Thymus (tissue), 11 donors: ENCODE results near the gene CD40. TPM values are rescaled to one million over a fixed set of nuclear protein-coding genes. Genes with fewer than 3 reads are reported as not detected.

Experiments
- DNase-seq, 9 donors: peaks; one replicate each; pipeline ENCODE4 v3.0.0-alpha.2; 2013; ENCODE audit warnings: low spot score in 9 of 9, low read depth in 6 of 9, missing footprints in 1 of 9
- H3K27ac ChIP-seq, 2 donors: one replicate each; pipeline ENCODE4 v1.5.1; 2013; ENCODE audit warnings: control low read depth in 1 of 2, low read depth in 1 of 2, low read length in 1 of 2, mild to moderate bottlenecking in 1 of 2, moderate library complexity in 1 of 2
- H3K27me3 ChIP-seq, 2 donors: one replicate each; pipeline ENCODE4 v1.5.1; 2013; ENCODE audit warnings: low read length in 1 of 2; ENCODE audit not compliant: control insufficient read depth in 2 of 2, insufficient read depth in 1 of 2
- H3K36me3 ChIP-seq, 2 donors: one replicate each; pipeline ENCODE4 v1.5.1; 2013; ENCODE audit warnings: low read length in 1 of 2, mild to moderate bottlenecking in 1 of 2, moderate library complexity in 1 of 2; ENCODE audit not compliant: control insufficient read depth in 2 of 2, insufficient read depth in 2 of 2
- H3K4me1 ChIP-seq, 2 donors: one replicate each; pipeline ENCODE4 v1.5.1; 2013; ENCODE audit warnings: low read length in 2 of 2; ENCODE audit not compliant: control insufficient read depth in 2 of 2, insufficient read depth in 2 of 2
- H3K4me3 ChIP-seq, 2 donors: one replicate each; pipeline ENCODE4 v1.5.1; 2013; ENCODE audit warnings: low read length in 2 of 2, control low read depth in 1 of 2, mild to moderate bottlenecking in 1 of 2
- H3K9me3 ChIP-seq, 2 donors: one replicate each; pipeline ENCODE4 v1.5.1; 2013; ENCODE audit warnings: low read length in 1 of 2, mild to moderate bottlenecking in 1 of 2; ENCODE audit not compliant: control insufficient read depth in 2 of 2, insufficient read depth in 1 of 2
- WGBS: extraction: QIAGEN DNeasy Blood & Tissue Kit; methylation state at CpG from one replicate; pipeline ENCODE4 v1.1.7; 2013; 5-methylcytosine and 5-hydroxymethylcytosine counted together
- polyA plus RNA-seq: library from polyadenylated mRNA; stranded (reverse); fragments of 200-250 nt; gene quantifications from one replicate; pipeline ENCODE4 v1.2.3, GENCODE V29; 2013
- total RNA-seq: library from RNA; stranded (reverse); fragments of 120-200 nt; gene quantifications from one replicate; pipeline ENCODE4 v1.2.4, GENCODE V29; 2013
- donor health status: healthy.

CD40 gene
- total and polyA plus RNA-seq, 2 donors: 22.8 to 30.6 TPM

GRCh38 chr20:46134716-46135115, 16.6 kb downstream of the CD40 start:
- WGBS: 88% methylated on average over 7 of the region's 7 CpGs
- Histone ChIP-seq H3K9me3 (no peaks in the 10 kb centered on the region), H3K4me1 (peaks cover 0 to 9% of the 10 kb centered on the region in 2 donors), H3K4me3 (no peak overlapping the region), H3K27ac (no peak overlapping the region), H3K27me3 (peaks cover 0 to 40% of the 10 kb centered on the region in 2 donors), H3K36me3 (no peaks in the 10 kb centered on the region)
- no peak for DNase-seq

- peaks cover 0 to 9% of the 10 kb centered on the region in 2 donors for H3K4me1 ChIP-seq
- no peak for DNase-seq
- H3K4me3 ChIP-seq: no peak overlapping the region
- 70% methylated on average over 12 of the region's 12 CpGs for WGBS
- H3K9me3 ChIP-seq: no peaks in the 10 kb centered on the region
- H3K36me3 ChIP-seq: no peaks in the 10 kb centered on the region
- H3K27me3 ChIP-seq: peaks cover 0 to 31% of the 10 kb centered on the region in 2 donors
- H3K27ac ChIP-seq: no peak overlapping the region
These were observed 17.9 kb downstream of the CD40 start for GRCh38 chr20:46135856-46136633.

GRCh38 chr20:46137816-46138215, 19.7 kb downstream of the CD40 start:
- Histone ChIP-seq H3K4me1 (peaks cover 0 to 9% of the 10 kb centered on the region in 2 donors), H3K27me3 (peaks cover 0 to 30% of the 10 kb centered on the region in 2 donors), H3K9me3 (no peaks in the 10 kb centered on the region), H3K4me3 (no peak overlapping the region), H3K36me3 (no peaks in the 10 kb centered on the region), H3K27ac (no peak overlapping the region)
- WGBS: 94% methylated on average over 5 of the region's 5 CpGs
- DNase-seq: no peak

GRCh38 chr20:46139266-46139889, 21.3 kb downstream of the CD40 start:
- peaks cover 0 to 9% of the 10 kb centered on the region in 2 donors for H3K4me1 ChIP-seq
- WGBS: 80% methylated on average over 8 of the region's 8 CpGs
- peaks cover 0 to 28% of the 10 kb centered on the region in 2 donors for H3K27me3 ChIP-seq
- H3K36me3 ChIP-seq: no peaks in the 10 kb centered on the region
- no peak overlapping the region for H3K27ac ChIP-seq
- H3K4me3 ChIP-seq: no peak overlapping the region
- DNase-seq: no peak
- H3K9me3 ChIP-seq: no peaks in the 10 kb centered on the region

- H3K27ac ChIP-seq: no peak overlapping the region
- no peak for DNase-seq
- no peaks in the 10 kb centered on the region for H3K36me3 ChIP-seq
- 84% methylated on average over 5 of the region's 5 CpGs for WGBS
- H3K9me3 ChIP-seq: no peaks in the 10 kb centered on the region
- H3K27me3 ChIP-seq: peaks cover 0 to 28% of the 10 kb centered on the region in 2 donors
- H3K4me1 ChIP-seq: peaks cover 0 to 9% of the 10 kb centered on the region in 2 donors
- no peak overlapping the region for H3K4me3 ChIP-seq
These were observed 21.9 kb downstream of the CD40 start for GRCh38 chr20:46139908-46140482.

- Histone ChIP-seq H3K4me3 (no peak overlapping the region), H3K27ac (no peak overlapping the region), H3K4me1 (peaks cover 0 to 9% of the 10 kb centered on the region in 2 donors), H3K9me3 (no peaks in the 10 kb centered on the region), H3K36me3 (no peaks in the 10 kb centered on the region), H3K27me3 (peaks cover 0 to 17% of the 10 kb centered on the region in 2 donors)
- whole genome bisulfite sequencing: 67% methylated on average over 5 of the region's 5 CpGs
- no peak for DNase-seq
These were observed 24.0 kb downstream of the CD40 start for GRCh38 chr20:46142124-46142523.

- no peak overlapping the region for H3K27ac ChIP-seq
- peaks cover 0 to 8% of the 10 kb centered on the region in 2 donors for H3K27me3 ChIP-seq
- no peak for DNase-seq
- H3K4me1 ChIP-seq: no peaks in the 10 kb centered on the region
- no peak overlapping the region for H3K4me3 ChIP-seq
- whole genome bisulfite sequencing: 81% methylated on average over 8 of the region's 8 CpGs
- no peaks in the 10 kb centered on the region for H3K36me3 ChIP-seq
- H3K9me3 ChIP-seq: no peaks in the 10 kb centered on the region
These were observed 26.4 kb downstream of the CD40 start for GRCh38 chr20:46144432-46145025.

- no peaks in the 10 kb centered on the region for H3K36me3 ChIP-seq
- no peak for DNase-seq
- no peaks in the 10 kb centered on the region for H3K9me3 ChIP-seq
- WGBS: 85% methylated on average over 3 of the region's 3 CpGs
- H3K4me3 ChIP-seq: no peak overlapping the region
- no peak overlapping the region for H3K27ac ChIP-seq
- H3K4me1 ChIP-seq: no peaks in the 10 kb centered on the region
- peaks cover 0 to 8% of the 10 kb centered on the region in 2 donors for H3K27me3 ChIP-seq
These were observed 27.6 kb downstream of the CD40 start for GRCh38 chr20:46145713-46146112.
